ENCODE data around the gene WDR20.

The WDR20 gene

GRCh38 chr14:102211240-102211639 is 71.5 kb downstream of the WDR20 start:
- WGBS, result 99% methylated on average over 12 of the region's 12 CpGs
- no peak overlapping the region for H2BK15ac ChIP-seq (ENCODE audit: low read depth, poor library complexity, severe bottlenecking)

GRCh38 chr14:102212356-102212755 is 72.7 kb downstream of the WDR20 start:
- no peak overlapping the region for H3K4me2 ChIP-seq (ENCODE audit: low read length, poor library complexity, severe bottlenecking)
- no peak overlapping the region for H3K4me3 ChIP-seq (ENCODE audit: insufficient read depth in 1 of 2, low read depth in 1 of 2, low read length in 2 of 2)
- no peak overlapping the region for H2BK120ac ChIP-seq (ENCODE audit: low read depth, low read length)
- H3K9ac ChIP-seq (ENCODE audit: low read length), result no peak overlapping the region
- H3K27ac ChIP-seq (ENCODE audit: low read length, poor library complexity, severe bottlenecking), result no peak overlapping the region
- H2AFZ ChIP-seq (ENCODE audit: low read depth, low read length), result no peak overlapping the region
- no peak overlapping the region for H2BK12ac ChIP-seq (ENCODE audit: low read length in 2 of 2)
- no peaks in the 10 kb centered on the region for H3K27me3 ChIP-seq (ENCODE audit: control insufficient read depth in 1 of 2, insufficient read depth in 1 of 2, low read length in 2 of 2)
- peaks cover 48 to 59% of the 10 kb centered on the region in 2 experiments for H3K36me3 ChIP-seq (ENCODE audit: control insufficient read depth in 1 of 2, insufficient read depth in 2 of 2, low read depth in 1 of 2, low read length in 2 of 2)
- over 99% methylated on average over 8 of the region's 8 CpGs for WGBS
- no peak overlapping the region for H2BK15ac ChIP-seq (ENCODE audit: low read depth, poor library complexity, severe bottlenecking)
- H3K9me3 ChIP-seq (ENCODE audit: control insufficient read depth, low read length), result no peaks in the 10 kb centered on the region
- no peak overlapping the region for H2AK5ac ChIP-seq (ENCODE audit: low read length, severe bottlenecking)
- peaks cover 49% of the 10 kb centered on the region for H3K79me1 ChIP-seq (replicated peaks; ENCODE audit: low read length, poor library complexity, severe bottlenecking)
- no peak overlapping the region for H4K91ac ChIP-seq (ENCODE audit: low read length)
- no peak overlapping the region for H3K18ac ChIP-seq (ENCODE audit: low read depth in 1 of 2, low read length in 2 of 2)
- H2BK5ac ChIP-seq (ENCODE audit: low read depth, low read length, poor library complexity, severe bottlenecking), result no peak overlapping the region
- no peak overlapping the region for H4K8ac ChIP-seq (ENCODE audit: low read length)
- DNase-seq, result no peak
- H3K4me1 ChIP-seq (ENCODE audit: control insufficient read depth, insufficient read depth, low read depth, low read length), result peaks cover 12% of the 10 kb centered on the region
- no peak overlapping the region for H3K23ac ChIP-seq (ENCODE audit: low read length in 2 of 2)
- no peak overlapping the region for H3K14ac ChIP-seq (ENCODE audit: low read length in 2 of 2)
- H3K4ac ChIP-seq (ENCODE audit: low read depth in 1 of 2, low read length in 2 of 2), result no peak overlapping the region

More at GRCh38 chr14:102211240-102211639, 71.5 kb downstream of the WDR20 start:
- H3K27me3 ChIP-seq (ENCODE audit: control insufficient read depth in 1 of 2, insufficient read depth in 1 of 2, low read length in 2 of 2), result no peaks in the 10 kb centered on the region
- H3K4me3 ChIP-seq (ENCODE audit: insufficient read depth in 1 of 2, low read depth in 1 of 2, low read length in 2 of 2), result no peak overlapping the region
- H3K4me1 ChIP-seq (ENCODE audit: control insufficient read depth, insufficient read depth, low read depth, low read length), result peaks cover 21% of the 10 kb centered on the region
- H3K27ac ChIP-seq (ENCODE audit: low read length, poor library complexity, severe bottlenecking), result no peak overlapping the region
- H2BK120ac ChIP-seq (ENCODE audit: low read depth, low read length), result no peak overlapping the region
- H3K9ac ChIP-seq (ENCODE audit: low read length), result no peak overlapping the region
- H3K14ac ChIP-seq (ENCODE audit: low read length in 2 of 2), result no peak overlapping the region
- H3K36me3 ChIP-seq (ENCODE audit: control insufficient read depth in 1 of 2, insufficient read depth in 2 of 2, low read depth in 1 of 2, low read length in 2 of 2), result peaks cover 49 to 63% of the 10 kb centered on the region in 2 experiments
- no peak overlapping the region for H2BK12ac ChIP-seq (ENCODE audit: low read length in 2 of 2)
- H3K4ac ChIP-seq (ENCODE audit: low read depth in 1 of 2, low read length in 2 of 2), result no peak overlapping the region
- DNase-seq, result no peak
- H3K18ac ChIP-seq (ENCODE audit: low read depth in 1 of 2, low read length in 2 of 2), result no peak overlapping the region
- H3K23ac ChIP-seq (ENCODE audit: low read length in 2 of 2), result no peak overlapping the region
- no peaks in the 10 kb centered on the region for H3K9me3 ChIP-seq (ENCODE audit: control insufficient read depth, low read length)
- H4K91ac ChIP-seq (ENCODE audit: low read length), result no peak overlapping the region
- no peak overlapping the region for H3K4me2 ChIP-seq (ENCODE audit: low read length, poor library complexity, severe bottlenecking)
- H2AFZ ChIP-seq (ENCODE audit: low read depth, low read length), result no peak overlapping the region
- peaks cover 51% of the 10 kb centered on the region for H3K79me1 ChIP-seq (replicated peaks; ENCODE audit: low read length, poor library complexity, severe bottlenecking)
- H4K8ac ChIP-seq (ENCODE audit: low read length), result no peak overlapping the region
- H2AK5ac ChIP-seq (ENCODE audit: low read length, severe bottlenecking), result no peak overlapping the region
- H2BK5ac ChIP-seq (ENCODE audit: low read depth, low read length, poor library complexity, severe bottlenecking), result no peak overlapping the region

- Histone ChIP-seq H3K9me3 (ENCODE audit: control insufficient read depth, low read length) (no peaks in the 10 kb centered on the region), H3K4me1 (ENCODE audit: control insufficient read depth, insufficient read depth, low read depth, low read length) (peaks cover 12% of the 10 kb centered on the region), H2BK12ac (ENCODE audit: low read length in 2 of 2) (no peak overlapping the region), H3K14ac (ENCODE audit: low read length in 2 of 2) (no peak overlapping the region), H2BK120ac (ENCODE audit: low read depth, low read length) (no peak overlapping the region), H2BK15ac (ENCODE audit: low read depth, poor library complexity, severe bottlenecking) (no peak overlapping the region), H4K91ac (ENCODE audit: low read length) (no peak overlapping the region), H3K27me3 (ENCODE audit: control insufficient read depth in 1 of 2, insufficient read depth in 1 of 2, low read length in 2 of 2) (no peaks in the 10 kb centered on the region), H2BK5ac (ENCODE audit: low read depth, low read length, poor library complexity, severe bottlenecking) (no peak overlapping the region), H4K8ac (ENCODE audit: low read length) (no peak overlapping the region), H3K36me3 (ENCODE audit: control insufficient read depth in 1 of 2, insufficient read depth in 2 of 2, low read depth in 1 of 2, low read length in 2 of 2) (peaks cover 48 to 59% of the 10 kb centered on the region in 2 experiments), H2AK5ac (ENCODE audit: low read length, severe bottlenecking) (no peak overlapping the region), H3K18ac (ENCODE audit: low read depth in 1 of 2, low read length in 2 of 2) (no peak overlapping the region), H3K23ac (ENCODE audit: low read length in 2 of 2) (no peak overlapping the region), H3K4me3 (ENCODE audit: insufficient read depth in 1 of 2, low read depth in 1 of 2, low read length in 2 of 2) (no peak overlapping the region), H3K79me1 (replicated peaks; ENCODE audit: low read length, poor library complexity, severe bottlenecking) (peaks cover 46% of the 10 kb centered on the region), H3K4ac (ENCODE audit: low read depth in 1 of 2, low read length in 2 of 2) (no peak overlapping the region), H3K9ac (ENCODE audit: low read length) (no peak overlapping the region), H3K4me2 (ENCODE audit: low read length, poor library complexity, severe bottlenecking) (no peak overlapping the region), H2AFZ (ENCODE audit: low read depth, low read length) (no peak overlapping the region), H3K27ac (ENCODE audit: low read length, poor library complexity, severe bottlenecking) (no peak overlapping the region)
- WGBS, result 96% methylated on average over 10 of the region's 10 CpGs
- DNase-seq, result no peak
Observed at GRCh38 chr14:102212845-102213244, 73.1 kb downstream of the WDR20 start.

GRCh38 chr14:102213470-102213869 is 73.8 kb downstream of the WDR20 start:
- no peak overlapping the region for H3K23ac ChIP-seq (ENCODE audit: low read length in 2 of 2)
- no peak overlapping the region for H3K18ac ChIP-seq (ENCODE audit: low read depth in 1 of 2, low read length in 2 of 2)
- H3K4me3 ChIP-seq (ENCODE audit: insufficient read depth in 1 of 2, low read depth in 1 of 2, low read length in 2 of 2), result no peak overlapping the region
- H3K27ac ChIP-seq (ENCODE audit: low read length, poor library complexity, severe bottlenecking), result no peak overlapping the region
- no peak overlapping the region for H3K9ac ChIP-seq (ENCODE audit: low read length)
- no peak overlapping the region for H3K4me2 ChIP-seq (ENCODE audit: low read length, poor library complexity, severe bottlenecking)
- no peak for DNase-seq
- H2BK120ac ChIP-seq (ENCODE audit: low read depth, low read length), result no peak overlapping the region
- no peaks in the 10 kb centered on the region for H3K9me3 ChIP-seq (ENCODE audit: control insufficient read depth, low read length)
- H3K79me1 ChIP-seq (replicated peaks; ENCODE audit: low read length, poor library complexity, severe bottlenecking), result peaks cover 40% of the 10 kb centered on the region
- H3K36me3 ChIP-seq (ENCODE audit: control insufficient read depth in 1 of 2, insufficient read depth in 2 of 2, low read depth in 1 of 2, low read length in 2 of 2), result peaks cover 42 to 56% of the 10 kb centered on the region in 2 experiments
- H2AFZ ChIP-seq (ENCODE audit: low read depth, low read length), result no peak overlapping the region
- no peak overlapping the region for H3K14ac ChIP-seq (ENCODE audit: low read length in 2 of 2)
- H2BK15ac ChIP-seq (ENCODE audit: low read depth, poor library complexity, severe bottlenecking), result no peak overlapping the region
- no peak overlapping the region for H2AK5ac ChIP-seq (ENCODE audit: low read length, severe bottlenecking)
- WGBS, result 93% methylated on average over 9 of the region's 10 CpGs
- H4K8ac ChIP-seq (ENCODE audit: low read length), result no peak overlapping the region
- H2BK12ac ChIP-seq (ENCODE audit: low read length in 2 of 2), result no peak overlapping the region
- no peak overlapping the region for H2BK5ac ChIP-seq (ENCODE audit: low read depth, low read length, poor library complexity, severe bottlenecking)
- no peak overlapping the region for H3K4ac ChIP-seq (ENCODE audit: low read depth in 1 of 2, low read length in 2 of 2)
- H3K4me1 ChIP-seq (ENCODE audit: control insufficient read depth, insufficient read depth, low read depth, low read length), result peaks cover 15% of the 10 kb centered on the region
- no peaks in the 10 kb centered on the region for H3K27me3 ChIP-seq (ENCODE audit: control insufficient read depth in 1 of 2, insufficient read depth in 1 of 2, low read length in 2 of 2)
- H4K91ac ChIP-seq (ENCODE audit: low read length), result no peak overlapping the region
